ENCODE data around the gene PRRX1.

The PRRX1 gene

GRCh38 chr1:170664093-170664827, at the start of gene PRRX1:
PRRX1 (plus strand) TSS chr1:170664131; CDS start chr1:170664219, 88 bp downstream.
- peak; percentile 60 for DNase-seq (ENCODE audit: low spot score)

GRCh38 chr1:170617591-170618330, 46.2 kb upstream of the PRRX1 start:
- DNase-seq (ENCODE audit: low spot score), result no peak

GRCh38 chr1:170618421-170618820, 45.5 kb upstream of the PRRX1 start:
- DNase-seq (ENCODE audit: low spot score), result no peak

GRCh38 chr1:170619241-170620028, 44.5 kb upstream of the PRRX1 start:
- no peak for DNase-seq (ENCODE audit: low spot score)

- no peak for DNase-seq (ENCODE audit: low spot score)
These were observed 43.8 kb upstream of the PRRX1 start for GRCh38 chr1:170620164-170620563.

GRCh38 chr1:170623171-170623570, 40.8 kb upstream of the PRRX1 start:
- DNase-seq (ENCODE audit: low spot score), result no peak

GRCh38 chr1:170624146-170624545, 39.8 kb upstream of the PRRX1 start:
- no peak for DNase-seq (ENCODE audit: low spot score)

GRCh38 chr1:170630977-170631376, 33.0 kb upstream of the PRRX1 start:
- DNase-seq (ENCODE audit: low spot score), result no peak

GRCh38 chr1:170634293-170634692, 29.6 kb upstream of the PRRX1 start:
- no peak for DNase-seq (ENCODE audit: low spot score)

- DNase-seq (ENCODE audit: low spot score), result no peak
These were observed 29.0 kb upstream of the PRRX1 start for GRCh38 chr1:170634824-170635410.

GRCh38 chr1:170640581-170640980, 23.4 kb upstream of the PRRX1 start:
- DNase-seq (ENCODE audit: low spot score), result no peak

- DNase-seq (ENCODE audit: low spot score), result no peak
These were observed 6.6 kb upstream of the PRRX1 start for GRCh38 chr1:170657275-170657853.

GRCh38 chr1:170659399-170660035, 4.4 kb upstream of the PRRX1 start:
- no peak for DNase-seq (ENCODE audit: low spot score)

- DNase-seq (ENCODE audit: low spot score), result no peak
These were observed 3.6 kb upstream of the PRRX1 start for GRCh38 chr1:170660281-170660713.

- DNase-seq (ENCODE audit: low spot score), result no peak
These were observed 2.9 kb upstream of the PRRX1 start for GRCh38 chr1:170660871-170661645.

- DNase-seq (ENCODE audit: low spot score), result no peak
These were observed 2.1 kb upstream of the PRRX1 start for GRCh38 chr1:170661646-170662411.

GRCh38 chr1:170662561-170663403, 1.1 kb upstream of the PRRX1 start:
- DNase-seq (ENCODE audit: low spot score), result no peak

GRCh38 chr1:170663404-170664092, 383 bp upstream of the PRRX1 start:
- no peak for DNase-seq (ENCODE audit: low spot score)

Data from HuH-7.5 (cell line).